Retinal pigment epithelial cell (primary cell): Measurements from ENCODE around the gene FAM50A.

Experiments used
- DNase-seq: peaks from one replicate; pipeline ENCODE4 v3.0.0-alpha.2; 2010; ENCODE audit warnings: low read depth
- H3K4me3 ChIP-seq: 2 replicates; pipeline ENCODE4 v1.5.1; 2011; ENCODE audit warnings: mild to moderate bottlenecking, low read length, control low read depth, moderate library complexity
- CTCF ChIP-seq: conservative IDR thresholded peaks from 2 replicates; pipeline ENCODE4 v1.5.1; 2011; ENCODE audit warnings: low read depth, low read length, control low read depth, inconsistent platforms

Gene FAM50A

GRCh38 chrX:154467556-154467955, 23.6 kb downstream of the FAM50A start:
- H3K4me3 ChIP-seq, result no peak overlapping the region
- TF ChIP-seq CTCF, result no peak
- no peak for DNase-seq

GRCh38 chrX:154468217-154468616, 24.3 kb downstream of the FAM50A start:
- no peak for TF ChIP-seq CTCF
- DNase-seq, result no peak
- H3K4me3 ChIP-seq, result no peak overlapping the region

GRCh38 chrX:154469114-154469513, 25.2 kb downstream of the FAM50A start:
- no peak for TF ChIP-seq CTCF
- DNase-seq, result no peak
- H3K4me3 ChIP-seq, result no peak overlapping the region

- no peak overlapping the region for H3K4me3 ChIP-seq
- no peak for TF ChIP-seq CTCF
- no peak for DNase-seq
Observed at GRCh38 chrX:154469880-154470279, 25.9 kb downstream of the FAM50A start.

- no peak for TF ChIP-seq CTCF
- no peak overlapping the region for H3K4me3 ChIP-seq
- no peak for DNase-seq
Observed at GRCh38 chrX:154470434-154470833, 26.5 kb downstream of the FAM50A start.

GRCh38 chrX:154470914-154471568, 27.1 kb downstream of the FAM50A start:
- no peak overlapping the region for H3K4me3 ChIP-seq
- no peak for TF ChIP-seq CTCF
- DNase-seq, result no peak

- DNase-seq, result no peak
- no peak for TF ChIP-seq CTCF
Observed at GRCh38 chrX:154471839-154472684, 28.1 kb downstream of the FAM50A start.

More at GRCh38 chrX:154471839-154472684, 28.1 kb downstream of the FAM50A start:
- no peak overlapping the region for H3K4me3 ChIP-seq
